HG02884 (cell line): ENCODE measurements around the gene CMBL.
"Not testable (repeated sequence)": the region's sequence is repeated elsewhere in the genome, so short reads cannot be mapped to it uniquely, and the experiment has no call there.

Source experiments
- ATAC-seq: cut with Tn5 transposase; IDR thresholded peaks from one replicate; pipeline ENCODE4 v1.9.1; 2021; ENCODE audit warnings: mild to moderate bottlenecking, moderate library complexity; ENCODE audit not compliant: unreplicated experiment

CMBL gene

DNA sequence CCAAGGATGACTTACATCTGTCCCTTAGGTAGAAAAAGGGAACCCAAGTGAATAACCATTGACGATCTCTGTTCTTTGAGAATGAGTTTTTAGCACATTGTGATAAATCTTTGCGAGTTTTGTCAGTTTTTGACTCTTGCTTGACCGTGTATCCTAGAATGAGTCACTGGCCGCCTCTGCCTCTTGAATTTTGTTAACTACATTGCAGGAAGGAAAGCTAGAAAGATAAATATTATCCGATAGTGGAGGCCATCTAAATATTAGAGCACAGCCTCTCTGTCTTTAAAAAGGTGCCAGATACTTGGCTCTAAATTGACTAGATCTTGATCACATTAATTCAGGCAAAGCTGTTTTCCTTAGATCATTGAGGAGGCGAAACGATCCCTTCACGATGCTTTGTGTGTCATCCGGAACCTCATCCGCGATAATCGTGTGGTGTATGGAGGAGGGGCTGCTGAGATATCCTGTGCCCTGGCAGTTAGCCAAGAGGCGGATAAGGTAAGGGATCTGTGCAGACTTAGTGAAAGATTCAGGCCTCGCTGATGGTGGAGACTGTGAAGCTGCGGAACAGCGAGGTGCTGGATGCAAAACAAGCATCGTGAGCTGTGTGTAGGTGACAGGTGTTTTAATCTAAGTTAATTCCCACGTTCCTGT, 45.5 kb downstream of the CMBL start:
- ATAC-seq = no peak

DNA sequence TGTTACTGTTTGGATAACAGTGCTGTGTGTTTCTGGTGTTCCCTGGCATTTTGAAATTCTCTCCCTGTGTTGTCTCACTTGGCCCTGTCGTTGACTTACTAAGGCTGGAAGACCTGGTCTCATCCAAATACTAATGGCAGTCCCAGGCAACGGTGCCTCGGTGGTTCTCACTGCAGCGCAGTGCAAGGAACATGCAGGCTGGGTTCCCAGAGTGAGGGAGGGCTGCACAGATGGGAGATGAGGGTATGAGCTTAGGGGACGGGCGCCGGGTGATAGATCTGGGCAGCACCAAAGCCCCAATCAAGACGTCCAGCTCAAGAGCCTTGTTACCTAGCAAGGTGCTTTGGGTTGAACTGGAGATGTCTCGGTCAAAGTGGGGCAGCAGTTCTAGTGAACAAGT, 46.6 kb downstream of the CMBL start:
- no peak for ATAC-seq

DNA sequence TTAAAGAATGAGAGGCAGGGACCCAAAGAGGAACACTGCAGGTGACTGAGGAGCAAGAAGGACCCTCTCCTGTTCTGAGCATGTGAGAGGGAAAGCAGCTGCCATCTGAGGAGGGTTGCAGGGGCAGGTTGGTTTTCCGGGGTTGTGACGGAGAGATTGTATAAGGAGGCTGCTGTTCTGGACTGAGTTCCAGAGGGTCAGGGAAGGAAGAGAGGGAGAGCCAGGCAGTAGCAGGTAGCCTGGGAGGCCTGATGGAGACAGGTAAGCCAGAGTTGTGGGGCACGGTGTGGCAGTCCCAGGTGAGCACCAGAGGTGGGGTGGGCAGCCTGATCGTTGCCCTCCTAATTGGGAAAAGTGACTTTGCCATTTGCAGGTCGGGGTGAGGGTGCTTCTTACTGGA, 47.8 kb downstream of the CMBL start:
- no peak for ATAC-seq

DNA sequence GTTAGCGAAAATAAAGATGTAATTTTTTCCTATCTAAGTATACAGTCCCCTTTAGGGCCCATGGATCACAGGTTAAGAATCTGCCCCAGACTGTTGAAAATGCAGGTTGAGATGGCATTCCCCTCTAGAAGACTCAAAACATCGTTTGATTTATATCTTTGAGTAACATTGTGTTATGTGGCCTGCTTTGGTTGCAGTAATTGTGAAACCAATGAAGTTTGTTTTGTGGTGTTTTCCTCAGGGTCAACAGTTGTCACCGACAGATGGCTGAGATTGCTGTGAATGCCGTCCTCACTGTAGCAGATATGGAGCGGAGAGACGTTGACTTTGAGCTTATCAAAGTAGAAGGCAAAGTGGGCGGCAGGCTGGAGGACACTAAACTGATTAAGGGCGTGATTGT, 49.8 kb downstream of the CMBL start:
- no peak for ATAC-seq

DNA sequence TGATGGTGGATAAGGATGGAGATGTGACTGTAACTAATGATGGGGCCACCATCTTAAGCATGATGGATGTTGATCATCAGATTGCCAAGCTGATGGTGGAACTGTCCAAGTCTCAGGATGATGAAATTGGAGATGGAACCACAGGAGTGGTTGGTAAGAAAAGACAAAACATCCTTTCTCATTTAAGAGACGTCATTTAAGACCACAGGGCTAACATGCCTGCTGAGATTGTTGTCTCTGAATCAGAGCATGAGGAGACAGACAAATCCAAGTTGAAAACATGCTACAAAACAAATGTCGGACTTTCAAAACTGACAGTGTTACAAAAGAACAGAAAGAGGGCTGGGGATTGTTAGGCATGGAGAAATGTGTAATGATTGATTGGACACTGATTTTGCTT, 53.0 kb downstream of the CMBL start:
- ATAC-seq = no peak

DNA sequence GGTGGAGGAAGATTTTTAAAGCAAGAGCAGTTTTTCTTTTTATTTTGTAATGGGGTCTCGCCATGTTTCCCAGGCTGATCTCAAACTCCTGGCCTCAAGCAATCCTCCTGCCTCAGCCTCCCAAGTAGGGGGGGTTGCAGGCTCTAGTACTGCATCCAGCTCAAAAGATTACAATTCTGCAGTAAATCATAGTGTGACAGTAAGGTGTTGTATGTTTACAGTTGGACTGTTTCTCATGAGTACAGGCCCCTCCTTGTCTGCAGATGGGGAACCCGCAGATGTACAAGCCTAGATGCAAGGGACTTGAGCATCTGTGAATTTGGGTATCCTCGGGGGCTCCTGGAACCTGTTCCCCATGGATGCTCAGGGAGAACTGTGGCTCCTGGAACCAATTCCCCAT, 54.3 kb downstream of the CMBL start:
- ATAC-seq = no peak

DNA sequence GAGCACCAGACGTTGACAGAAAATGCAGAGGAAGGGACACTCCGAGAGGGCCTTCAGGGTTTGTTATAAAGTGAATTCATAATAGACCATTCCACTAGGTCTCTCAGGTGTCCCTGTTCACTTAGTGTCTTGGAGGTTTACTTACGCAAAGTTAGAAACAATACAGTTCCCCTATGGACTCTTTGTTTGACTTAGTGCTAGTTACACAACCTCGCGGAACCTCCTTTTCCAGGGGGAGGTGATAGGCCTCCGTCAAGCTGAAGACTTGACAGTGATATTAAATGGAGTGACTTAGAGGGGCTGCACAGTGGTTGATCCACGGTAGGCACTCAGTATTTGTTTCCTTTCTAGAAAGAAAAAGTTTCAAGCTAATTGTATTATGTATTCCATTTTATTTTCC, 56.3 kb downstream of the CMBL start:
- no peak for ATAC-seq

DNA sequence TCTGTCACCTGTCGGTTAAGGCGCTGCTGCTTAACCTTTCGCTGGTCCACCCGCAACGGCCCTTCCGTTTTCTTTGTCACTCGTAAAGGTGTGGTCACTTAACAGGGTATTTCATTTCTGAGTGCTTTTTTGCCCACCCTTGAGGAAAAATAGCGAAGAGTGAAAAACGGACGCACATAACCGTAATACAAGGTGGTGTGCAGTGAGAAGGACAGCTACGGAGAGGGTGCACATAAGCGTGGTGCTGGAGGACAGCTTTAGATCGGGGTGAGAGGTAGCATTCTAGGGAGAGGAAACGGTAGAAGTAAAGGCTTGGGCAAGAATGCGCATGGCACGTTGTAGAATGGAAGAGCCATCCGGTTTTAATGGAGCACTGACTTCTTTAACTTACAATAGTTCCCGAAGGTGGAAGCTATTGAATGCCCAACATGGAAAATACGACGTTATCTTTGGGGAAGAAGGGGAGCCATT, 56.9 kb downstream of the CMBL start:
- ATAC-seq = no peak

DNA sequence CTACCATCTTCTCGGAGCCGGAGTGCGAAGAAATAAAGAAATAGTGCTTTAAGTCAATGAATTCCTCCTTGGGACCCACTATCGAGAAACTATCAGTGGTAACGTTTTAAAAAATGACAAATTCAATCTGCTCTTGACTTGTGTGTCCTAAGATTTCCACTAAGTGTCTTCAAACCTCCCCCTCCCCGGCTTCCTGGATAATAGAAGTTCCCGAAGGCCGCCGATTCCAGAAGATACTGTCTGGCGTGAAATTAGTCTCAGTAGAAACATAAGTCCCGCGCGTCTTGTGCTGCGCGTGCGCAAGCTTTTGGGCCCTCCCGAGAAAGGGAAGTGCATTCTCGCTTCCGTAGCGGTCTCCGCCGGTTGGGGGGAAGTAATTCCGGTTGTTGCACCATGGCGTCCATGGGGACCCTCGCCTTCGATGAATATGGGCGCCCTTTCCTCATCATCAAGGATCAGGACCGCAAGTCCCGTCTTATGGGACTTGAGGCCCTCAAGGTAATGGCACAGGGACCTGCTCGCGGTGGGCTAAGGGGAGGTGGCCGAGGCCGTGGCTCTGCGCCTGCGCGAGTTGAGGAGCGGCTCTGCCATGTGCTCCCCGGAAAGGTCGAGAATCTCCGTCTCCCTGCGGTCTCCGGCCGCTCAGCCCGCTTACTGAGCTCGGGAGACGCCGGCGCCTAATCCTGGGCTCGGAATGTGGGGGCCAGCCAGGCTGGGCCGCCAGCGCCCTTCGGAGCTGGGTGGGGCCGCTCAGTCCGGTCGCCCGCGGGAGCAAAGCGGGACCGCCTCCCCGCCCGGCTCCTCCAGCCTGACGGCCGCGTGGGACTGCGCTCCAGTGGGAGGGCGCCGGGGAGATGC, 57.5 kb downstream of the CMBL start, which contains the start of gene CCT5:
CCT5 (plus strand) TSS at position 333 of the 858 bp plus-strand sequence; CDS start at position 394, 61 bp downstream.
- ATAC-seq = peak; percentile 79

DNA sequence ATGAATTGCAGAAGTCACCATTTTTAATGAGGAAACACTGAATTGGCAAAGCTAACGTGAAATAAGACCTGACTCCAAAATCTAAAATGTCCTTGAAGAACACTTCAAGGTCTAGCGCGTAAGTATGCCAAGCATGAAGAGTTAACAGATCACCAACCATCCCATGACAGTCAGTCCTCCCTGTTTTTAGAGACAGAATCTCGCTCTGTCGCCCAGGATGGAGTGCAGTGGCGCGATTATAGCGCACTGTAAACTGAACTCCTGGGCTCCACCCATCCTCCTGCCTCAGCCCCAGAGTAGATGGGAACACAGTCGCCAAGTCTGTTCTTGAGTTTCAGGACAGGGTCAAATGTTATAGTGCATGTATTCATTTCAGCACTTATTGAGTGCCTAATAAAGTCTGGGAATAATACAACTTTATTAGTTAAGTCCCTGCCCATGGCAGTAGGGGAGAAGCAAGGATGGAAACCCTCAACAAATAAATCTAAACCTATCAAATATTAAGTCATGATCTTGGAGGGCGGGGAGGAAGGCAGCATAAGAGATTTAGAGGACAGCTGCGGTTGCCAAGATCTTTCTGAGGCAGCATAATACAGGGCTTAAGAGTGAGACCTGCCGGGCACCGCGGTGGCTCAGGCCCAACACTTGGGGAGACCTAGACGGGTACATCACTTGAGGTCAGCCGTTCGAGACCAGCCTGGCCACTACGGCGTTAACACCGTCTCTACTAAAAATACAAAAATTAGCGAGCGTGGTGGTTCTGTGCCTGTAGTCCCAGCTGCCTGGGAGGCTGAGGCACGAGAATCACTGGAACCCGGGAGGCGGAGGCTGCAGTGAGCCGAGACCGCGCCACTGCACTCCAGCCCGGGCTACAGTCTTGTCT, 59.1 kb downstream of the CMBL start:
- peak; percentile 3 for ATAC-seq

DNA sequence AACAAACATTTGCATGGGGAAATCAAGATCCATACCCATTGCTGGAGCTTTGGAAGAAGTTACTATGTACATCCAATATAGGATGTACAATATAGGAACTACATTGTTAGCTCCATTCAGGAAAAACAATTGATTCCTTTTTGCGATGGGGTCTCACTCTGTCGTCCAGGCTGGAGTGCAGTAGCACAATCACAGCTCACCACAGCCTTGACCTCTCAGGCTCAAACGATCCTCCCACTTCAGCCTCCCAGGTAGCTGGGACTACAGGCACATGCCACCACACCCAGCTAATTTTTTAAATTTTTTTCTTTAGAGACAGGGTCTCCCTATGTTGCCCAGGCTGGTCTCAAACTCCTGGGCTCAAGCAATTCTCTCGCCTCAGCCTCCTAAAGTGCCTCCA, 60.5 kb downstream of the CMBL start:
- ATAC-seq = not testable (repeated sequence)

DNA sequence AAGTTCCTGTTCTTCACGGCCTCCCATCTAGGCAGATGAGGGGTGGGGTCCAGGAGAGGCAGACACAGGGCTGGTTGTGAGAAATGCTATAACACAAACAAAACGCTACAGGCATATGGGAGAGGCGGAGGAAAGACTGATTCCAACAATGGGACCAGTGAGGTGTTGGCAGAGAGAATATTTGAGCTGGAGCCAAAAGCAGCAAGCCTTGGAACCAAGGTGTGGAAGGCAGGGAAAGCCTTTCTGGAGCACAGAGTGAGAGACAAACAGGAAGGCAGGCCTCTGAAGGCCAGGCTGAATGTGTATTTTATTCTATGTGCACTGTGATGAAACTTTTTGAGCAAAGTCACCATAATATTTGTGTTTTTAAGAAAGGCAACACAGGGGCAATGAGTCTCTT, 60.9 kb downstream of the CMBL start:
- no peak for ATAC-seq

DNA sequence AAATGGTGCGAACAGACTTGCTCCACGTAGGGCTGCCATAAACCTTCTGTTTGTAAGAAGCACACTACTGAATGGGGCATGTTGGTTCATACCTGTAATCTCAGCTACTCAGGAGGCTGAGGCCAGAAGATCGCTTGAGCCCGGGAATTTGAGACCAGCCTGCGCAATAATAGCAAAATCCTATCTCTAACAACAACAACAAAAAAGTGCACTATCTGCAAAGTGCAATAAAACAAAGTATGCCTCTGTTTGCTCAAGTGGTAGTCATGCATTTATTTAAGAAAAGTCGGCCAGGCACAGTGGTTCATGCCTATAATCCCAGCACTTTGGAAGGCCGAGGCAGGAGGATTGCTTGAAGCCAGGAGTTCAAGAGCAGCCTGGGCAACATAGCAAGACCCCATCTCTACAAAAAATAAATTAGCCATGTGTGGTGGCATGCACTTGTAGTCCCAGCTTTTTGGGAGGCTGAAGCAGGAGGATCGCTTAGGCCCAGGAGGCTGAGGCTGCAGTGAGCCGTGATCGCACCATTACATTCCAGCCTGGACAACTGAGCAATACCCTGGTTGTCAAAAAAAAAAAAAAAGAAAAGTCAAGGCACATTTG, 63.3 kb downstream of the CMBL start:
- no peak for ATAC-seq

DNA sequence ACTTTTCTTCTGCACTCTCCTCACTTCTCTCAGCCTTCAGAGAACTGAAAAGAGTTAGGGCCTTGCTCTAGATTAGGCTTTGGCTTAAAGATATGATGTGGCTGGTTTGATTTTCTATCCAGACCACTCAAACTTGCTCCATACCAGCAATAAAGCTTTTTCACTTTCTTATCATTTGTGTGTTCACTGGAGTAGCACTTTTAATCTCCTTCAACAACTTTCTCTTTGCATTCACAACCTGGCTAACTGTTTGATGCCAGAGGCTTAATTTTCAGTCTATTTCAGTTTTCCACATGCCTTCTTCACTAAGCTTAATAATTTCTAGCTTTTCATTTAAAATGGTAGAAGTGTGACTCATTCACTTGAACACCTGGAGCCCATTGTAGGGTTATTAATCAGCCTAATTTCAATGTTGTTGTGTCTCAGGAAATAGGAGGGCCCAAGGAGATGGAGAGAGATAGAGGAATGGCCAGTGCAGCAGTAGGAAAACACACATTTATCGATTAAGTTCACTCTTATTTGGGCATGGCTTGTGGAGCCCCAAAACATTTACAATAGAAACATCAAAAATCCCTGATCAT, 64.0 kb downstream of the CMBL start:
- ATAC-seq = peak; percentile 56

DNA sequence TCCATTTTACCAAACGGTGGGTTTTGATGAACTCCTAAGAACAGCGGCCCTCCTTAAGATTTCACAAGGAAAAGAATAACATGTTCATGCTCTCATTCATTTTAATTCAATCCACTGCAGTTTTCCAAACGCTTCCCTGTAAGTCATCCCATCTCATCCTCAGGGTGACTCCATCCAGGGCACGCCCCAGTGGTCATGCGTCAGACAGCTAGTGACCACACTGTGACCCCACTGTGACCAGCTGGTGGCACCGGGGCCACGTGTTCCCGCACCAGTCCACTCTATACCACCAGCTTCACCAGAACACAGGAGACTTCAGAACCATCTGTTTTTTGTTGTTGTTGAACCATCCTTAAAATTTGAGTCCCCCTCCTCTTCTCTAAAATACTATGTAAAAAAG, 72.4 kb downstream of the CMBL start:
- ATAC-seq = no peak

DNA sequence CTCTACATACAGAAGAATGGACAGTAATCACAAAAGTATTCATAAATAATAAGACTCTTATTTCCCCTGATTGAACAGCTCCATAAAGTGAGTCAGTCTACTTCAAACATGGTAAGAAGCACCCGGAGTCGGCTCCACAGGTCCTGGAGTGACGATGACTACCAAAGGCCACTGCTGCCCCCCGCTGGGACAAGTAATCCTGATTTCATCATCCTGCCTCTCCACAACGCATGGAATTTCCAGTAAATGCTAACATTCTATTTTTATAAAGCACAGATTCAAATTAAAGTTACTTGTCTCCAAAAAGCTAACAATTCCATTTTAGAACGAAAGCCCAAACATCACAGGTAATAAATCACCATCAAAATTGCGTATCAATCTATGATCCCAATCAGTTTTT, 74.2 kb downstream of the CMBL start:
- ATAC-seq = no peak

DNA sequence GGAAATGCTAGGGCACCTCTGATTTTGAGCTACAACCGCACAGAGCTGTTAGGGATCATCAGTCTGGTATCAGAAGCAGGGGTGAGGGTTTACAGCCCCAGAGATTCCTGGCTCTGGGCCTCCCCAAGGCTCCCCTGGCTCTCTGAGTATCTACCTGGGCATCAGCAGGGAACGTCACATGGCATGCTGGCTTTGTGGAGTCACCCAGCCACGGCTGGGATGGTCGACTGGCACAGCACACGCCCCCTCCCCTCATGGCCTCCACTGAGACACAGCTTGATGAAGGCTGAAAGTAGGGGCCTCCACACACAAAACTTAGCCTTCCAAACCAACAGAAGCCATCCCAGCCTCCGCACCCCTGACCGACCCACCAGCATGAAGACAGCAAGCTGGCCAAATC, 74.7 kb downstream of the CMBL start:
- ATAC-seq = no peak

DNA sequence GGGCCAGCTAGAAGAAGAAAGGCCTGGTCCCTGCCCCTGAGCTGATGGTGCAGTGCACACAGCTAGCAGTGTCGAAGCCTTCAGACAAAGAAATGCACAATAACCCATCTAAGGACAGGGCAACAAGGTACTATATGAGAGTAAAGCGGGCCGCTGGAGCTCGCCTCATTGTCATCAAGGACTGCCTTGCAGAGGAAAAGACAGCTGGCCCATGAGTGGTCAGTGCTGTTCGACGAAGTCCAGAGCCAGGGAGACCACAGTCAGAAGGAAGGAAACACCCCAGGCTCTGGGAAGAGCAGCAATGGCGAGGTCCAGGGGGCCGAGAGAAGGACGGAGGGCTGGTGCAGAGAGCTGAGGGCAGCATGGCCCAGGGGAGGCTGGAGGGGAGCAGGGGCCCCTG, 75.3 kb downstream of the CMBL start:
- ATAC-seq = no peak

DNA sequence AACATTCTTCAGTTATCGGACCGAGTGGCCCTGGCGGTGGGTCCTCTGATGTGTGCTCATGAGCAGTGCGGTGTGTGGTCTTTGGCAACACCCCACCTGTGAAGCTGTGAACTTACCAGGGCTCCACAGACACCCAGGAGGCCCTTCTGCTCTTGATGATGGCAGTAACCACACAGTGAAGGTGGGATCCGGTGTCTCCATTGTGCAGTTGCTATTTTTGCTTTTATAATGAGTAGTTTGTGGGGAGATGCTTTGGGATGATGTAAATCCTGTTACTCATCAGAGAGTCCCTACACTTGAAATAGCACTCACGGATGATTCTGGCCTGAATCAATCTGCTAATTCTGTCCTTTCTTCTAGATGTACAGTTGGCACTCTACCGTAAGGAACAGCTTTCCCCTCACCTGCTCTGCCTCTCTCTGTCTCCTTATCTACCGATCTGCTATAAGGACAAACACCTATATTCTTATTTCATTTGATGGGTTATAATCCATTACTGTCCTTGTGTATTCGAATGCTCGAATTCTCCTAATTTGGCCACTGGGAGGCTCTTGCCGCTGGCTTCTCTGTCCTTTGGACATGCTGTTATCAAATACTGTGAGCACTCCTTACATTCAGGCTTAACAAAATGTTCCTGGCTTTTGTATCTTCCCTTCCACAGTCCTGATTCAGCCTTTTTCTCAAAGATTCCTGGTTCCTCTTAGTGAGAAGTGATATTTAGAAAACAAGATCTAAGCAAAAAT, 78.2 kb downstream of the CMBL start:
- no peak for ATAC-seq

DNA sequence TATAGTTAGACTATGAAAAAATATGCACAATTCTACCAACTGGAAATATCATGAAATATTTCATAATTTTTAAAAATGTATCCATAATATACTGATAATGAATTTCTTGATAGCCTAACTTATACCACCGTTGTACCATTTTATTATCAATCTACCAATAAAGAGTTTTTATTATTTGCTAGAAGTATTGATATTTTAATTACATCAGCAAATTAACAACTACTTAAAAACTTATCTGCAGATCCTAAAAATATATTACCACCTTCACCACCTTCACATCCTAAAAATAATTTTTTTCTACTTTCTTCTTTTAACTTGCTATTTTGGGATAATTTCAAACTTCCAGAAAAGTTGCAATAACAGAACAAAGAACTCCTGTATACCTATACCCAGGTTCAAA, 79.4 kb downstream of the CMBL start:
- ATAC-seq = no peak
